Smooth muscle cell (in vitro differentiated cells): ENCODE measurements around the gene CLCC1. TPM values are rescaled to one million over a fixed set of nuclear protein-coding genes. Genes with fewer than 3 reads are reported as not detected.

Experiments used
- DNase-seq: peaks from one replicate; lab custom pipeline; 2025; ENCODE audit not compliant: unreplicated experiment; lab: John Stamatoyannopoulos, UW
- H2AFZ ChIP-seq: fragments of 200-600 bp; sonication (generic); 2 replicates; pipeline ENCODE4 v1.6.0; 2016; ENCODE audit warnings: antibody characterized with exemption, low read depth, mild to moderate bottlenecking
- H3F3A ChIP-seq: fragments of 200-600 bp; sonication (generic); 2 replicates; pipeline ENCODE4 v1.6.0; 2017; ENCODE audit warnings: antibody characterized with exemption, low read depth
- H3K27ac ChIP-seq: fragments of 200-600 bp; sonication (generic); 2 replicates; pipeline ENCODE4 v1.5.1; 2016; ENCODE audit warnings: low read depth, mild to moderate bottlenecking
- H3K27me3 ChIP-seq: fragments of 200-600 bp; sonication (generic); 2 replicates; pipeline ENCODE4 v1.6.1; 2016; ENCODE audit warnings: low read depth, mild to moderate bottlenecking
- H3K36me3 ChIP-seq: fragments of 200-600 bp; sonication (generic); 2 replicates; pipeline ENCODE4 v1.5.1; 2016; ENCODE audit warnings: low read depth
- H3K4me1 ChIP-seq: fragments of 200-600 bp; sonication (generic); 2 replicates; pipeline ENCODE4 v1.5.1; 2016; ENCODE audit warnings: low read depth
- H3K4me2 ChIP-seq: fragments of 200-600 bp; sonication (generic); 2 replicates; pipeline ENCODE4 v1.6.0; 2016; ENCODE audit warnings: mild to moderate bottlenecking
- H3K4me3 ChIP-seq: fragments of 200-600 bp; sonication (generic); 2 replicates; pipeline ENCODE4 v1.5.1; 2016; ENCODE audit warnings: mild to moderate bottlenecking
- H3K79me2 ChIP-seq: fragments of 200-600 bp; sonication (generic); 2 replicates; pipeline ENCODE4 v1.6.0; 2016; ENCODE audit warnings: low read depth, mild to moderate bottlenecking
- H3K9ac ChIP-seq: fragments of 200-600 bp; sonication (generic); 2 replicates; pipeline ENCODE4 v1.6.0; 2016; ENCODE audit warnings: low read depth
- H3K9me3 ChIP-seq: fragments of 200-600 bp; sonication (generic); replicated peaks from 2 replicates; pipeline ENCODE4 v1.5.1; 2016; ENCODE audit warnings: low read depth
- H4K20me1 ChIP-seq: fragments of 200-600 bp; sonication (generic); 2 replicates; pipeline ENCODE4 v1.6.0; 2016; ENCODE audit warnings: low read depth
- whole genome bisulfite sequencing: methylation state at CpG from one replicate; pipeline ENCODE4 v1.1.7; 2016; ENCODE audit warnings: low lambda C conversion rate; 5-methylcytosine and 5-hydroxymethylcytosine counted together
- polyA plus RNA-seq: library from polyadenylated mRNA; unstranded; fragments of >200 nt; fragmentation: Nextera tagmentation; extraction: Ambion mirVana; gene quantifications from 2 replicates; pipeline ENCODE4 v1.2.1, GENCODE V29; 2016
- total RNA-seq: library from RNA; depleted of rRNA; stranded (reverse); fragments of >200 nt; gene quantifications from 2 replicates; pipeline ENCODE4 v1.2.3, GENCODE V29; 2014
- TF ChIP-seq, protein P1 (sequence below): fragments of 200-600 bp; sonication (generic); IDR thresholded peaks from 2 replicates; pipeline ENCODE4 v1.5.1; 2017; ENCODE audit warnings: borderline replicate concordance, mild to moderate bottlenecking, antibody characterized with exemption; ENCODE audit not compliant: insufficient read depth, poor library complexity, severe bottlenecking

The CLCC1 gene
- total and polyA plus RNA-seq, 2 experiments from 2014 or later: 16.3 to 23.0 TPM

DNA sequence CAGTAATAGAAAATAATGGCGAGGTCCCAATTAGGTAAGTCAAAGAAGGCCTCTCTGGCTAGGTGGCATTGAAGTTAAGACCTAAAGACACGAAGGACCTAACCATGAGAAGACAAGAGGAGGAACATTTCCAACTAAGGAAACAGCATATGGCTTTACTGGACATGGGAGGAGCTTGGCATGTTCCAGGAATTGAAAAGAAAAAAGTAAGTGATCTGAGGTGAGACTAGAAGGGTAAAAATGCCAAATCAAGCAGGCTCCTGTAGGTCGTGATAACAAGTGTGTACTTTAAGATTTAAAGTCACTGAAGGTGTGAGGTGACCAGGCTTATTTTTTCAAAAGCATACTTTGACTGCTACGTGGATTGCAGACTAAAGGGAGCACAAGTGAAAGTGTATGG, 13.4 kb upstream of the CLCC1 start:
- WGBS: 94% methylated on average over 4 of the region's 4 CpGs
- H3F3A ChIP-seq: no peaks in the 10 kb centered on the region

DNA sequence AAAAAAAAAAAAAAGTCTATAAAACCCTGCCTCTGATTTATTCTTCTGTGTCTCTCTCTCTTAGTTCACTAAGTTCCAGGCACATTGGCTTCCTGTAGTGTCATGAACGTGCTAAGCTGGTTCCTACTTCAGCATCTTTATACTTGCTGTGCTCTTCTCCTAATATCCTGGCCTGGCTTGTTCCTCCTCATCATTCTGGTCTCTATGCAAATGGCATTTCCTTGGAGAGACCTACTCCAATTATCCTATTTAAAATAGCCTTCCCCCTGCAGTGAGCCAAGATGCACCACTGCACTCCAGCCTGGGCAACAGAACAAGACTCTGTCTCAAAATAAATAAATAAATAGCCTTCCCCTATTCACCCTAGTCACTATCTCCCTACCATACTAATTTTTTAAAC, 9.7 kb upstream of the CLCC1 start:
- Histone ChIP-seq H3K9ac (no peak overlapping the region), H4K20me1 (no peaks in the 10 kb centered on the region), H2AFZ (no peak overlapping the region), H3F3A (no peaks in the 10 kb centered on the region), H3K4me3 (no peak overlapping the region), H3K79me2 (no peaks in the 10 kb centered on the region), H3K36me3 (no peaks in the 10 kb centered on the region), H3K27ac (no peak overlapping the region), H3K9me3 (no peaks in the 10 kb centered on the region), H3K4me2 (no peak overlapping the region), H3K27me3 (no peaks in the 10 kb centered on the region), H3K4me1 (no peaks in the 10 kb centered on the region)
- no peak for DNase-seq
- TF ChIP-seq, protein P1, sequence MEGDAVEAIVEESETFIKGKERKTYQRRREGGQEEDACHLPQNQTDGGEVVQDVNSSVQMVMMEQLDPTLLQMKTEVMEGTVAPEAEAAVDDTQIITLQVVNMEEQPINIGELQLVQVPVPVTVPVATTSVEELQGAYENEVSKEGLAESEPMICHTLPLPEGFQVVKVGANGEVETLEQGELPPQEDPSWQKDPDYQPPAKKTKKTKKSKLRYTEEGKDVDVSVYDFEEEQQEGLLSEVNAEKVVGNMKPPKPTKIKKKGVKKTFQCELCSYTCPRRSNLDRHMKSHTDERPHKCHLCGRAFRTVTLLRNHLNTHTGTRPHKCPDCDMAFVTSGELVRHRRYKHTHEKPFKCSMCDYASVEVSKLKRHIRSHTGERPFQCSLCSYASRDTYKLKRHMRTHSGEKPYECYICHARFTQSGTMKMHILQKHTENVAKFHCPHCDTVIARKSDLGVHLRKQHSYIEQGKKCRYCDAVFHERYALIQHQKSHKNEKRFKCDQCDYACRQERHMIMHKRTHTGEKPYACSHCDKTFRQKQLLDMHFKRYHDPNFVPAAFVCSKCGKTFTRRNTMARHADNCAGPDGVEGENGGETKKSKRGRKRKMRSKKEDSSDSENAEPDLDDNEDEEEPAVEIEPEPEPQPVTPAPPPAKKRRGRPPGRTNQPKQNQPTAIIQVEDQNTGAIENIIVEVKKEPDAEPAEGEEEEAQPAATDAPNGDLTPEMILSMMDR: no peak
- 95% methylated on average over 1 of the region's 1 CpG for WGBS

More for the DNA sequence above, 13.4 kb upstream of the CLCC1 start:
- Histone ChIP-seq H2AFZ (no peak overlapping the region), H3K4me1 (no peaks in the 10 kb centered on the region), H3K79me2 (no peaks in the 10 kb centered on the region), H4K20me1 (no peaks in the 10 kb centered on the region), H3K36me3 (no peaks in the 10 kb centered on the region), H3K4me3 (no peak overlapping the region), H3K9ac (no peak overlapping the region), H3K9me3 (no peaks in the 10 kb centered on the region), H3K27me3 (no peaks in the 10 kb centered on the region), H3K27ac (no peak overlapping the region), H3K4me2 (no peak overlapping the region)
- DNase-seq: no peak
- TF ChIP-seq, protein P1: no peak

DNA sequence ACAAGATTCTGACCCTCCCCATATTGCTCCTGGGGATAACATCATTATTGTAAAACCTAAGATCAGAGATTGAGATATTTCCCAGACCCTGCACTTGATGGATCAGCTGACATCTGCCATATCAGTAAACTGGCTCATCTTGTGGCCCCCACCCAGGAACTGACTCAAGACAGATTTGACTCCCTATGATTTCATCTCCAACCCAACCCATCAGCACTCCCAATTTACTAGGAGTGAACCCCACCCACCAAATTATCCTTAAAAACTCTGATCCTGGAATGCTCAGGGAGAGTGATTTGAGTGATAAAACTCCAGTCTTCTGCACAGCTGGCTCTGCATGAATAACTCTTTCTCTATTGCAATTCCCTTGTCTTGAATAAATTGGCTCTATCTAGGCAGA, 6.1 kb upstream of the CLCC1 start:
- Histone ChIP-seq H3F3A (no peaks in the 10 kb centered on the region), H3K27me3 (no peaks in the 10 kb centered on the region), H3K4me2 (no peak overlapping the region), H3K27ac (no peak overlapping the region), H3K9me3 (no peaks in the 10 kb centered on the region), H3K36me3 (no peaks in the 10 kb centered on the region), H3K4me3 (no peak overlapping the region), H3K9ac (no peak overlapping the region), H3K79me2 (no peaks in the 10 kb centered on the region), H3K4me1 (no peaks in the 10 kb centered on the region), H4K20me1 (no peaks in the 10 kb centered on the region), H2AFZ (no peak overlapping the region)
- TF ChIP-seq, protein P1: no peak
- DNase-seq: no peak

DNA sequence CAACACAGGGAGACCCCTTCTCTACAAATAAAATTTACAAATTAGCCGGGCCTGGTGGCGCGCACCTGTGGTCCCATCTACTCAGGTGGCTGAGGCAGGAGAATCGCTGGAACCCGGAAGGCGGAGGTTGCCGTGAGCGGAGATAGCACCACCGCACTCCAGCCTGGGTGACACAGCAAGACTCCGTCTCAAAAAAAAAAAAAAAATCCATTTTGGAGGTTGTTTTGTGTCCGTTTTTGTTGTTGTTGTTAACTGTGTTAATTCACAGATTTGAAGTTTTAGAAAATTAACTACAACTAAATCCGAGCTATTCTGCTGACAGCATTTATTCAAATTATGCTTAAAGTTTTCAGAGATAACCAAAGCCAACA, 618 bp downstream of the CLCC1 start:
- Histone ChIP-seq H3K4me2 (peak overlapping the region; percentile 85), H3K4me1 (peaks cover 9% of the 10 kb centered on the region), H3K27me3 (no peaks in the 10 kb centered on the region), H3K4me3 (peak overlapping the region; percentile 72), H2AFZ (peak overlapping the region; percentile 92), H3K79me2 (peaks cover 44% of the 10 kb centered on the region), H3K9me3 (no peaks in the 10 kb centered on the region), H4K20me1 (peaks cover 30% of the 10 kb centered on the region), H3F3A (no peaks in the 10 kb centered on the region), H3K36me3 (no peaks in the 10 kb centered on the region), H3K9ac (peak overlapping the region; percentile 81), H3K27ac (peak overlapping the region; percentile 82)
- 6% methylated on average over 12 of the region's 12 CpGs for WGBS
- TF ChIP-seq, protein P1: no peak
- DNase-seq: peak; percentile 0
